Muscle layer of duodenum (tissue), 2 donors: Measurements from ENCODE around the gene TTC39C.

Experiments used
- H3K27ac ChIP-seq: one replicate; pipeline ENCODE4 v1.7.0; 2013; ENCODE audit warnings: mild to moderate bottlenecking, low read length
- H3K27me3 ChIP-seq: one replicate; pipeline ENCODE4 v1.7.0; 2013; ENCODE audit warnings: low read depth, mild to moderate bottlenecking, control low read depth, low read length
- H3K36me3 ChIP-seq, 2 donors: one replicate each; pipeline ENCODE4 v1.7.0; 2013; ENCODE audit warnings: low read length in 2 of 2, control low read depth in 1 of 2, mild to moderate bottlenecking in 1 of 2; ENCODE audit not compliant: insufficient read depth in 2 of 2, control insufficient read depth in 1 of 2
- H3K4me1 ChIP-seq, 2 donors: one replicate each; pipeline ENCODE4 v1.7.0; 2013; ENCODE audit warnings: low read length in 2 of 2, mild to moderate bottlenecking in 2 of 2, control low read depth in 1 of 2, moderate library complexity in 1 of 2; ENCODE audit not compliant: insufficient read depth in 2 of 2, control insufficient read depth in 1 of 2
- H3K4me3 ChIP-seq, 2 donors: one replicate each; pipeline ENCODE4 v1.7.0; 2013; ENCODE audit warnings: low read length in 2 of 2, low read depth in 1 of 2, mild to moderate bottlenecking in 1 of 2
- H3K9me3 ChIP-seq, 2 donors: one replicate each; pipeline ENCODE4 v1.7.0; 2013; ENCODE audit warnings: low read length in 2 of 2, control low read depth in 1 of 2, mild to moderate bottlenecking in 1 of 2; ENCODE audit not compliant: control insufficient read depth in 1 of 2
- donor health status: healthy.

TTC39C gene

DNA sequence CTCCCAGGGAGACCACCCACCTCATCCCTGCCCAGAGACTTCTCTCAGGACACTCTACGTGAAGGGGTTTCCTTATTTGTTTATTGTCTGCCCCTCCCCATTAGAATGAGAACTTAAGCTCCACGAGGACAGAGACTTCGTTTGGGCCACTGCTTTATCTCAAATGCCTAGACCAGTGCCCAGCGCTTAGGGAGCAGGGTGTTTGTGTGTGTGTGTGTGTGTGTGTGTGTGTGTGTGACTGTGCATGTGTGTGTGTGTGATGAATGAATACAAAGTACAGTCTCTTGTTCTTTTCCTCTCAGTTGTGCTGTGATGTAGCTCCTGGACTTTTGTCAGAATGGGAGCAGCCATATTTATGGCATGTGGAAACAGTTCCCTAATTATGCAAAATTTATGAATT, 89.9 kb downstream of the TTC39C start:
- no peaks in the 10 kb centered on the region for H3K4me1 ChIP-seq
- H3K27me3 ChIP-seq = no peaks in the 10 kb centered on the region
- H3K36me3 ChIP-seq = peaks cover 0 to 3% of the 10 kb centered on the region in 2 donors
- no peak overlapping the region for H3K4me3 ChIP-seq
- no peak overlapping the region for H3K27ac ChIP-seq
- no peaks in the 10 kb centered on the region for H3K9me3 ChIP-seq

DNA sequence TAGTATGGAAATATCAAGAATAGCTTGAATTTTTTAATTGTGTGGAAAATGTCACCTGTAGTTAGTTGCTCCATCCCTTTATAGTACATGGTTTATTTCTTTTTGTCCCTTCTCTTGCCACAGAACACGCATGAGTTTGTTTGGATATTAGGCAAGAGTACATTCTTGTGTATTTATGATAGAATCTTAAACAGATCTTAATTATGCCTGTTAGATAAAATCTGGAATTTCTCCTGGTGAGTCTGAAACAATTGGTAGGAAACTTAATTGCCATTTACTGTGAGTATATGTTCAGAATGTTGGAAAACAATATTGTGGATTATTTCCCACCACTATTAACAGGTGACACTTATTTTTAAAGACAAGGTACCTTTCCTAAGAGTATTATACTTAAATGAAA, 94.1 kb downstream of the TTC39C start:
- Histone ChIP-seq H3K27me3 (no peaks in the 10 kb centered on the region), H3K27ac (no peak overlapping the region), H3K36me3 (peaks cover under 1 to 3% of the 10 kb centered on the region in 2 donors), H3K9me3 (no peaks in the 10 kb centered on the region), H3K4me1 (no peaks in the 10 kb centered on the region), H3K4me3 (no peak overlapping the region)

DNA sequence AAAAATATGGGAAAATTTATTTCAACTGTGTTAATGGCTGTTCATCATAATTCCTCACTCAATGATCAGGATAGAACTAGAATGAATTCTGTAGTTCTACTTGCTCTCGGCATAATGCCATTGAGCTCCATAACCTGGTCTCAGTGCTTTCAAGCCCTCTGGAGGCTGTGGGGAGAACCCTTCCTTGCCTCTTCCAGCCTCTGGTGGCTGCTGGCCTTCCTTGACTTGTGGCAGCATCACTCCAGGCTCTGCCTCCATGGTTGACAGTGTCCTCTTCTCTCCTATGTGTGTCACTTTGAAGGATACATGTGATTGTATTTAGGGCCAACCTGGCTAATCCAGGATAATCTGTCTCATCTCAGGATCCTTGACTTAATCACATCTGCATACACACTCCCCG, 97.4 kb downstream of the TTC39C start:
- Histone ChIP-seq H3K4me1 (peaks cover 0 to 3% of the 10 kb centered on the region in 2 donors), H3K4me3 (no peak overlapping the region), H3K27ac (no peak overlapping the region), H3K36me3 (peaks cover 4 to 6% of the 10 kb centered on the region in 2 donors), H3K27me3 (no peaks in the 10 kb centered on the region), H3K9me3 (no peaks in the 10 kb centered on the region)

DNA sequence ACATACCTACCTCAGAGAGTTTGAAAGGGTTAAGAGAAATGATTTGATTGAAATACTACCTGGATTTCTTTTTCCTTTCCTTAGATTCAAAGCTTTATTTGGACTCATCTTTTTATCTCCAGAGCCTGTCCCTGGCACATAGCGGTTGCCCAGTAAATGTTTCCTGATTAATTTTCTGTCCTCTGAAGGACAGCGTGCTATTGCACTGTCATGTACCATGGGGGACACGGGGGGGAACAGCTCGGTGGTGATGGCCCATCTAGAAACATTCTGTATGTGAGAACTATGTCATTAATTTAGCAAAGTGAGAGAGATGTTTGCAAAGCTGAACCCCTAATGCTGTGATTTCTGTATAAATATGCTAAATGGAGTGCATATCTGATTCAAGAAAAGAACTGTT, 97.9 kb downstream of the TTC39C start:
- Histone ChIP-seq H3K27ac (no peak overlapping the region), H3K36me3 (peaks cover 4 to 6% of the 10 kb centered on the region in 2 donors), H3K4me1 (peaks cover 0 to 3% of the 10 kb centered on the region in 2 donors), H3K9me3 (no peaks in the 10 kb centered on the region), H3K4me3 (no peak overlapping the region), H3K27me3 (no peaks in the 10 kb centered on the region)

DNA sequence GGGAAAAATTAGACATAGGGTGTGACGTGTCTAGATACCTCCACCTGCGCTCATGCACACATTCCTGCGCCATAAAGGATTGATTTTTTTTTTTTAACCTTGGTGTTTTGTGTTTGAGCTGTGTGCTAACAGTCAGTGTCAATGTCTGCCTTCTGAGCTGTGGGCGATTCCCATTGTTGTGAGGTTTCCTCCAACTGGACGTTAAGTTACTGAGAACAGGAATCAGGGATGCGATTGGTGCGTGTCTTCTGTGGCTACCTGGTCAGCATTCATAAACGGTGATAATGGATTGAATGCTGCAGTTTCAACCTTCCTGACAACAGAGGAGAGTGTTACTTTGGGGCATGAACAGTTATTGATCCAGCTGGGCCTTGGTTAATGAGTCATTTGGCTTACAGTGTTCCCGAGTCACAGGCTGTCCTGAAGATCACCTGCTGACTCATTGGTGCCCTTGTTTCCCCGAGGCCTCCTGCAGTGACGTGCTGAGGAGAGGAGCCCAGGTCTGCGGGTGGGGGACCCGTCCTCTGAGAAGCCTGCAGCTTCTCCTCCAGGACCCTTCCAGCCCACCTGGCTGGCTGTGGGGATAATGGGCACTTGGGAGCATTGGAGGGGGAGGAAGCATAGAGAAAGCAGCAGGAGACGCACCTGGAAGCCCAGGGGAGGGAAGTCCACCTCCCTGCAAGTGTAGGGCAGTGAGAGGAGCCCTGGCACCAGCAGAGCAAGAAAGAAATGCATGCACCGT, 98.5 kb downstream of the TTC39C start:
- peaks cover 4 to 6% of the 10 kb centered on the region in 2 donors for H3K36me3 ChIP-seq
- no peaks in the 10 kb centered on the region for H3K27me3 ChIP-seq
- no peak overlapping the region for H3K27ac ChIP-seq
- H3K9me3 ChIP-seq = no peaks in the 10 kb centered on the region
- peaks cover 0 to 3% of the 10 kb centered on the region in 2 donors for H3K4me1 ChIP-seq
- H3K4me3 ChIP-seq = no peak overlapping the region

DNA sequence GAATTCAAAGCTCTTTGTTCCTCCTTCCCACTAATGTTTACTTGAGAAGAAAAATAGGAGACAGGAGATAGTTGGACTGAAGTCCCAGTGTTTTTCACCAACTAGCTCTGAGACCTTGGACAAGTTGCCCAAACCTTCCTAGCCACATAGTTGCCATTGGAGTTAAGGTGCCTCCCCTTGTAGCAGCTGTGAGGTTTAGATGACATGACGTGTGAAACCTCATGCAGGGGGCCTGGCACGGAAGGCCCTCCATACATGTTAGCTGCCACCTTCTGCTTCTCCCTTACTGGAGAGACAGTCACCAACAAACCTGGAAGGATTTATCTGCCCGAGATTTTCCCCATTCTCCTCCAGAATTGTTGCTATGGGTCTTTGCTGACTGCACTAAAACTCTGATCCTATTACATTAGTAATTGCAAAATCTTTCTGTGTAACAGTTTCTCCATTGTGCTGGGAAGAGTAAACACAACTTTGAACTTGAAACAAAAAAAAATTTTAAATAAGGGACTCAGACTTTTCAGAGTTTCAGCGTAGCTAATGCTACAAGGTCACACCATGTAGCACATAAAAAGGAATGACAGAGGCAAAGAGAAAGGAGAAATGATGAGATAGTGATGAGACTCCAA, 100.5 kb downstream of the TTC39C start:
- Histone ChIP-seq H3K27ac (no peak overlapping the region), H3K27me3 (no peaks in the 10 kb centered on the region), H3K4me1 (peaks cover 0 to 3% of the 10 kb centered on the region in 2 donors), H3K36me3 (peaks cover 4 to 6% of the 10 kb centered on the region in 2 donors), H3K4me3 (no peak overlapping the region), H3K9me3 (no peaks in the 10 kb centered on the region)

DNA sequence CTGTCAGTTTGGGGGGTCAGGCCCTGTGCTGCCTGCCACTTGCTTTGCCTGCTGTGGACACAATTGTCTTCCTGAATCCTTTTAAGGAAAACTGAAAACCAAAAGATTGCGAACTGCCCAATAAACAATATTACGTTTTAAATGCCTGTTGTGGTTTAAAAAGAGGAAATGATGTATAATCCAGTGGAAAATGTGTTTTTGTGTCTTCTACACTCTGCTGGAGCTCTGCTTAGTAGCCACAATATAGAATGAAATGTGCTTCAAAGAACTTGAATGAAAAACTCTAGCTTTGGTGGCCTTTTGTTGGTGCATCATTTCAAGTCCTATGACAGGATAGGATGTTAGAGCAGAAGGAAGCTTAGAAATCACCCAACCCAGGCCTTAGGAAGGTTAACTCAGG, 101.1 kb downstream of the TTC39C start:
- H3K27me3 ChIP-seq = no peaks in the 10 kb centered on the region
- no peak overlapping the region for H3K27ac ChIP-seq
- no peak overlapping the region for H3K4me3 ChIP-seq
- H3K9me3 ChIP-seq = no peaks in the 10 kb centered on the region
- peaks cover 4 to 6% of the 10 kb centered on the region in 2 donors for H3K36me3 ChIP-seq
- peaks cover 0 to 3% of the 10 kb centered on the region in 2 donors for H3K4me1 ChIP-seq

DNA sequence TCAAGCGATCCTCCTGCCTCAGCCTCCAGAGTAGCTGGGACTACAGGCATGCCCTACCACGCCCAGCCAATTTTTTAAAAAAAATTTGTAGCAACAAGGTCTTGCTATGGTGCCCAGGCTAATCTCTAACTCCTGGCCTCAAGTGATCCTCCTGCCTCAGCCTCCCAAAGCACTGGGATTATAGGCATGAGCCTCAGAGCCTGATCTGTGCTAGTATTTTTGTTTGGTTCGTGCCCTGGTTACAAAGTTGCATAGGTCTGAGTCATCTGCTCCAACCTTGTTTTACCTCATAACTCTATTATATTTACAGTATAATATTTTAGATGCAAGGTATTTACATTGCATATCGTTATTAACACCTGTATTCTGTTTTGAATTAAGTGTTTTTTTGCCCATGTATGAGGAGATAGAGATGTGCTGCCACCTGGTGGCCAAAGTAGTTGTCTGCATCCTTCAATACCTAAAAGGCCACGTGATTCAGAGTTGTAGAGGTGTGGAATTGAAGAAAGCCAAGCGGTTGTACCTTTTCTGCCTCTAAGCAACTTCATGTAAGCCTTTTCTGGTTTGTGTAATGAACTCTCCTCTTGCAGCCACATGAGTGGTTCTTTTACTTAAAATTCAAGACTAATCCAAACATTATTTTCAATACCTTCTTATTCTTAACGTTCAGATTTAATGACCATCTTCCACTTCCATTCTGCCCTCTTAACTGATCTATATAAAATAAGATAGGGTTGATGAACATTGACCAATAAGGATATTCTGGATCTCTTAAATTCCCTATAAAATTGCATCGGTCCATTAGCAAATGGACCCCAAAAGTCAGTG, 104.4 kb downstream of the TTC39C start:
- H3K27ac ChIP-seq = no peak overlapping the region
- H3K4me3 ChIP-seq = no peak overlapping the region
- no peaks in the 10 kb centered on the region for H3K27me3 ChIP-seq
- peaks cover 0 to 3% of the 10 kb centered on the region in 2 donors for H3K4me1 ChIP-seq
- H3K9me3 ChIP-seq = no peaks in the 10 kb centered on the region
- peaks cover 2 to 8% of the 10 kb centered on the region in 2 donors for H3K36me3 ChIP-seq

DNA sequence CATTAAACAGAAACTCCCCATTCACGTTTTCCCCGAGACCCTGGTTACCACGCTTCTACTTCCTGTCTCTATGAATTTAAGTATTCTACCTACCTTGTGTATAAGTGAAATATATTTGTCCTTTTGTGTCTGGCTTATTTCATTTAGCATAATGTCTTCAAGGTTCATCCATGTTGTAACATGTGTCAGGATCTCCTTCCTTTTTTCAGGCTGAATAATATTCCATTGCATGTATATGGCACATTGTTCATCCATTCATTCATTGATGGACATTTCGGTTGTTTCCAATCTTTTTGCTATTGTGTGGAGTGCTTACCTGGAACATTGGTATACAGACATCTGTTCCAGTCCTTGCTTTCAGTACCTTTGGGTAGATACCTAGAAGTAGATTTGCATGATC, 106.1 kb downstream of the TTC39C start:
- peaks cover 0 to 8% of the 10 kb centered on the region in 2 donors for H3K36me3 ChIP-seq
- no peaks in the 10 kb centered on the region for H3K4me1 ChIP-seq
- no peak overlapping the region for H3K27ac ChIP-seq
- H3K4me3 ChIP-seq = no peak overlapping the region
- H3K27me3 ChIP-seq = no peaks in the 10 kb centered on the region
- no peaks in the 10 kb centered on the region for H3K9me3 ChIP-seq

DNA sequence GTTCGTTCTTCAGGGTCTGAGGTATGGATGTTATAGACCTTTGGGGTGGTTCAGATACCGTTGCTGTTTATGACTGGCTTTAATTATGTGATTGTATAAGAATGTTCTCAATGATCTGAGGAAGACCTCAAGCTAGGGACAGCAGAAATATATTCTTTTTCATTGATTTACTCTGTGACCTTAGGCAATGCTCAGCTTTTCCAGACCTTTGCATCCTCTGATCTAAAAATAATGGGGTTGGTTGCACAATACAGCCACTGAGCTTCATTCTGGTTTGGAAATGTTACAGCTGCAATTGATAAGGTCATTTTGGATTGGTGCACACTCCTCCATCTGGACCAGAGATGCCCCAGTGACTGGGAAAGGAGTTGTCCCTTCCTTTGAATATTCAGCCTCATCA, 107.1 kb downstream of the TTC39C start:
- Histone ChIP-seq H3K27ac (no peak overlapping the region), H3K4me3 (no peak overlapping the region), H3K27me3 (no peaks in the 10 kb centered on the region), H3K4me1 (no peaks in the 10 kb centered on the region), H3K9me3 (no peaks in the 10 kb centered on the region), H3K36me3 (peaks cover 0 to 8% of the 10 kb centered on the region in 2 donors)
